ENCODE measurements around the gene FIGLA.

FIGLA gene

DNA sequence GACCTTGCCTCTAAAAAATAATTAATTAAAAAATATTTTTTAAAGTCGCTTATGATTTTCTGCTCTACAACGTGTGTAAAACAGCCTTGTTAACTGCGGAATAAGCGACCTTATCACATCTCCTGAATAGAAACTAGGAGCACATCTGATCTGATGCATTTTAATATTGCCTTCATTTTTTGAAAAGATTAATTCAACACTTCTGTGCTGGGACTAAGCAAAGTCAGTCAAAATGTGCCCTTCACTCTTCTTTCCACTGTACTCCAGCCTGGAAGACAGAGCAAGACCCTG, 17.3 kb upstream of the FIGLA start:
- no peak overlapping the region for H3K4me3 ChIP-seq (ENCODE audit: low read depth in 1 of 2, low read length in 1 of 2)

DNA sequence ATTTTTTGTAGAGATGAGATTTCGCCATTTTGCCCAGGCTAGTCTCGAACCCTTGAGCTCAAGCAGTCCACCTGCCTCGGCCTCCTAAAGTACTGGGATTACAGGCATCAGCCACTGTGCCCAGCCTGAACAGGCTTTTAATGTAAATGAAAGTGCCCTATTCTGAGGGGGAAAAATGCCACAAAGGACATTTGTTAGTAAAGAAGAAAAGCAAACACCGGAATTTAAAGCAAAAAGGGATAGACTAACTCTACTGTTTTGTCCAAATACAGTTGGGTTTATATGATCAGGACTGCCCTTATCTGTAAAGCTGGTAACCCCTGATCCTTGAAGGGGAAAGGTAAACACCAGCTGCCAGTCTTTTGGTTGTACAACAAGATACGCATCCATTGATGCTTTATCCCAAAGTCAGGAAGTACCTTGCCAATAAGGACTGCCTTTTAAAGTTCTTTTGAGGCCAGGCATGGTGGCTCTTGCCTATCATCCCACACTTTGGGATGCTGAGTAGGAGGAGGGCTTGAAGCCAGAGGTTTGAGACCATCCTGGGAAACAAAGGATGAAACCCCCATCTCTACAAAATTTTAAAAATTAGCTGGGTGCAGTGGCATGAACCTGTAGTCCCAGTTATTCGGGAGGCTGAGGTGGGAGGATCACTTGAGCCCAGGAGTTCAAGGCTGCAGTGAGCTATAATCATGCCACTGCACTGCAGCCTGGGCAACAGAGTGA, 16.8 kb upstream of the FIGLA start:
- Histone ChIP-seq H3K4me1 (ENCODE audit: control insufficient read depth in 1 of 2, insufficient read depth in 1 of 2, low read depth in 1 of 2, low read length in 1 of 2) (no peaks in the 10 kb centered on the region), H3K27ac (no peak overlapping the region), H3K4me3 (ENCODE audit: low read depth in 1 of 2, low read length in 1 of 2) (no peak overlapping the region), H3K27me3 (peaks cover 31% of the 10 kb centered on the region), H3K9me3 (no peaks in the 10 kb centered on the region), H3K36me3 (no peaks in the 10 kb centered on the region)
- TF ChIP-seq, protein P1, sequence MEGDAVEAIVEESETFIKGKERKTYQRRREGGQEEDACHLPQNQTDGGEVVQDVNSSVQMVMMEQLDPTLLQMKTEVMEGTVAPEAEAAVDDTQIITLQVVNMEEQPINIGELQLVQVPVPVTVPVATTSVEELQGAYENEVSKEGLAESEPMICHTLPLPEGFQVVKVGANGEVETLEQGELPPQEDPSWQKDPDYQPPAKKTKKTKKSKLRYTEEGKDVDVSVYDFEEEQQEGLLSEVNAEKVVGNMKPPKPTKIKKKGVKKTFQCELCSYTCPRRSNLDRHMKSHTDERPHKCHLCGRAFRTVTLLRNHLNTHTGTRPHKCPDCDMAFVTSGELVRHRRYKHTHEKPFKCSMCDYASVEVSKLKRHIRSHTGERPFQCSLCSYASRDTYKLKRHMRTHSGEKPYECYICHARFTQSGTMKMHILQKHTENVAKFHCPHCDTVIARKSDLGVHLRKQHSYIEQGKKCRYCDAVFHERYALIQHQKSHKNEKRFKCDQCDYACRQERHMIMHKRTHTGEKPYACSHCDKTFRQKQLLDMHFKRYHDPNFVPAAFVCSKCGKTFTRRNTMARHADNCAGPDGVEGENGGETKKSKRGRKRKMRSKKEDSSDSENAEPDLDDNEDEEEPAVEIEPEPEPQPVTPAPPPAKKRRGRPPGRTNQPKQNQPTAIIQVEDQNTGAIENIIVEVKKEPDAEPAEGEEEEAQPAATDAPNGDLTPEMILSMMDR (IDR thresholded peaks at IDR 0.05), result no peak

More for the DNA sequence above, 17.3 kb upstream of the FIGLA start:
- no peaks in the 10 kb centered on the region for H3K4me1 ChIP-seq (ENCODE audit: control insufficient read depth in 1 of 2, insufficient read depth in 1 of 2, low read depth in 1 of 2, low read length in 1 of 2)
- TF ChIP-seq, protein P1 (IDR thresholded peaks at IDR 0.05), result no peak
- H3K27me3 ChIP-seq, result peaks cover 26% of the 10 kb centered on the region
- no peaks in the 10 kb centered on the region for H3K9me3 ChIP-seq
- H3K27ac ChIP-seq, result no peak overlapping the region
- H3K36me3 ChIP-seq, result no peaks in the 10 kb centered on the region

DNA sequence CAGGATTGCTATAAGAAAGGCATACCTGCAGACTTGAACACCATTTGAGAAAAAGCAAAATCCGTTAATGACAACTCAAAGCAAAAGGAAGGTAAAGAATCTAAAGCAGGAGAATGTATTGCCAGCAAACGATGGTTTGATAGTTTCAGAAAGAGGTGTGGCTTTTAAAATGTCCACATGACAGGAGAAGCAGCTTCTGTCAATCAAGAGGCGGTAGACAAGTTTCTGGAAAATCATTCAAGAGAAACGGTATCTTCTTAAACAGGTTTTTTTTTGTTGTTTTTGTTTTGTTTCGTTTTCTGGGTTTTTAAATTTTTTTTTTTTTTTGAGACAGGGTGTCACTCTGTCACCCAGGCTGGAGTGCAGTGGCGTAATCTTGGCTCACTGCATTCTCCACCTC, 16.2 kb upstream of the FIGLA start:
- H3K4me1 ChIP-seq (ENCODE audit: control insufficient read depth in 1 of 2, insufficient read depth in 1 of 2, low read depth in 1 of 2, low read length in 1 of 2), result no peaks in the 10 kb centered on the region
- H3K36me3 ChIP-seq, result no peaks in the 10 kb centered on the region
- no peak overlapping the region for H3K27ac ChIP-seq
- TF ChIP-seq, protein P1 (IDR thresholded peaks at IDR 0.05), result no peak
- H3K4me3 ChIP-seq (ENCODE audit: low read depth in 1 of 2, low read length in 1 of 2), result no peak overlapping the region
- no peaks in the 10 kb centered on the region for H3K9me3 ChIP-seq
- peaks cover 37% of the 10 kb centered on the region for H3K27me3 ChIP-seq

DNA sequence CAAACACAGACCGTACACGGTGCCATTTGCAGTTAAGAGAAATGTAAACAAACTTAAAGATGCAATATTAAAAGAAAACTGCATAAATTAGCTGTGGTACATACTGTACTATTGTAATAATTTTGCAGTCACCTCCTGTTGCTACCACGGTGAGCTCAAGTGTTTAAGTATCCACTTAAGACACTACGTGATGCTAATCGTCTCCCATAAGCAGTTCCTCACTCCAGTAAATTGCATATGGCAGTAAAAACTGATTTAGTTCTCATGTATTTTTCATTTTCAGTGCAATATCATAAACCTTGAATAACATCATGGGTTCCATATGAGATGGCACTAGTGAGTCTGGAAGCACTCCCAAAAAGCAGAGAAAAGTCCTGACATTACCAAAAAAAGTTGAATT, 15.6 kb upstream of the FIGLA start:
- H3K27me3 ChIP-seq, result peaks cover 43% of the 10 kb centered on the region
- no peak overlapping the region for H3K27ac ChIP-seq
- no peaks in the 10 kb centered on the region for H3K36me3 ChIP-seq
- no peaks in the 10 kb centered on the region for H3K4me1 ChIP-seq (ENCODE audit: control insufficient read depth in 1 of 2, insufficient read depth in 1 of 2, low read depth in 1 of 2, low read length in 1 of 2)
- no peaks in the 10 kb centered on the region for H3K9me3 ChIP-seq
- TF ChIP-seq, protein P1 (IDR thresholded peaks at IDR 0.05), result no peak
- no peak overlapping the region for H3K4me3 ChIP-seq (ENCODE audit: low read depth in 1 of 2, low read length in 1 of 2)

DNA sequence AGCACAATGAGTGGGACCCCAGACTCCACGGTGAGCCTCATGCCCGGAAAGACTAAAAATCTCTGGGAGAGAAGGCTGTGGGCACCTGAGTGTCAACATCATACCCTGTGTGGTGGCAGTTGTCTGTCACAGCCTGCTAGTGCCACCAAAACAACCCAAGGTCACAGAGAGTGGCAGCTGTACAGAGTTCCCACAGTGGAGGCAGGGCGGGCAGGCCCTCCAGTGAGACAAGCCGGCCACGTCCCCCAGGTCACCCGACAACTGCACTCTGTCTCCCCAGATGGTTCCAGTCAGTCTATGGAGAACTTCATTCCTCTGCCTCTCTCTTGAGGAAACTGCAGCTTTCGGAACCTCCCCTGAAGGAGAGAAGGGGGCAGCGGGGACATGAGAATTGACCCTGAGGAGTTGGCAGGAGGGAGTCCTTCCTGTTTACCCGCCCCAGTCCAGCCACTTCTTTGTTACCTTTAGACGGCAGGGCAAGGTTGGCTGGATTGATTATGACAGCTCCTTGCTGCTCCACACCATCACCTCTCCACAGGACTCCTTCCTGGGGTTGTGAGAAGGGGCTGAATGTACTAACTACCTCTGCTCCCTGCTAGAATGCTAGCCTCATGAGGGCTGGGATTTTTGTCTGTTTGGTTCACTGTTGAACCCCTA, 11.3 kb upstream of the FIGLA start:
- Histone ChIP-seq H3K27ac (no peak overlapping the region), H3K4me3 (ENCODE audit: low read depth in 1 of 2, low read length in 1 of 2) (no peak overlapping the region), H3K9me3 (no peaks in the 10 kb centered on the region), H3K4me1 (ENCODE audit: control insufficient read depth in 1 of 2, insufficient read depth in 1 of 2, low read depth in 1 of 2, low read length in 1 of 2) (no peaks in the 10 kb centered on the region), H3K27me3 (peaks cover 56% of the 10 kb centered on the region), H3K36me3 (no peaks in the 10 kb centered on the region)
- TF ChIP-seq, protein P1 (IDR thresholded peaks at IDR 0.05), result no peak

All from neutrophil (primary cell).